GM19035 (cell line): ENCODE measurements around the gene MEIKIN.

Experiments
- ATAC-seq: cut with Tn5 transposase; IDR thresholded peaks from one replicate; pipeline ENCODE4 v1.9.1; 2021; ENCODE audit not compliant: unreplicated experiment

Gene MEIKIN

DNA sequence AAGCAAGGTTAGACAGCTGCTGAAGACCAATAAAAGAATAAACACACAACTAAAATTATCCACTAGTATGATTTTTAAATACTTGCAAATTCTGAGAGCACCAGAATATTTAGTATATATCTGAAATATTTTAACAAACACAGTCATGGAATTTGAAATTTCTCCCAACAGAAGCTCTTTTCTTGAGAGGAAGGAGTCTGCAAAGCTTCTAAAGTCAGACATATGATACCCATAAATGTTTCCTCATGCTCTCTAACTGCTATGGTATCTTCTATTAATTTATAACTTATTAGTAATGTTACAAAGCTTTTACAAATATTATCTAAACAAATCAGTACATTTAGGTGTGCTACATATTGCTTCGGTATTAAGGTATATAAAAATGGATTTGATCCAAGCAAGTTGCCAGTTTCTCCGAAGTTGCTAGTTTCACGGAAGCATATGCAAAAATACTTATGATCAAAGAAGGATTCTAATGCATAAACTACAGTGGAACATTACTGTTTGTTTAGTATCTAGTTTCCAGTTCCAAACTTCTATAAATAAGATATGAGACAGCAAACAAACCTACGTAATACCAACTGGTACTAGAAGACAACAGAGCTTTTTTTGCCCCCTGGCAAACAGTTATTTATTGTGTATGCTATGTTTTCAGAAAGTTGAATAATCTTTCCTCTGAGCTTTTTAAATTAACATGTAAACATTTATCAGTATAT lies 170.7 kb downstream of the MEIKIN start:
- no peak for ATAC-seq

GRCh38 chr5:131773805-131774204 lies 171.7 kb downstream of the MEIKIN start:
- no peak for ATAC-seq

DNA sequence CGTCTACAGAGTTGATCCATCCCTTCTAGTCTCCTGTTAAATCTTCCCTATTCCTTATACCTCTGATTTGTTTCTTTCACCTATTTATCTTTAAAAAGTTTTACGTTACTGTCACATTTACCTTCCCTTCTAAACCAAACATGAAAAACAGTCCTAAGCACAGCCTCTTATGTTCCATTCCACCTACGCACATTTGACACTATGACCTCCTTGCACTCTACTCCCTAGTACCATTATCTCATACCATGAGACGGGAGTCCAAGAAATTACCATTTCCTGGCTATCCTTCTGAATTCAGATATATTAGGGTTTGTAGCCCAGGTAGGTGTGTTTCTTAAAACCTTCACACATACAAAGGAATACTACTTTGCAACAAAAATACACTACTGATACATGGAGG lies 173.8 kb downstream of the MEIKIN start:
- ATAC-seq: no peak

GRCh38 chr5:131769961-131770360 lies 175.5 kb downstream of the MEIKIN start:
- ATAC-seq: no peak

DNA sequence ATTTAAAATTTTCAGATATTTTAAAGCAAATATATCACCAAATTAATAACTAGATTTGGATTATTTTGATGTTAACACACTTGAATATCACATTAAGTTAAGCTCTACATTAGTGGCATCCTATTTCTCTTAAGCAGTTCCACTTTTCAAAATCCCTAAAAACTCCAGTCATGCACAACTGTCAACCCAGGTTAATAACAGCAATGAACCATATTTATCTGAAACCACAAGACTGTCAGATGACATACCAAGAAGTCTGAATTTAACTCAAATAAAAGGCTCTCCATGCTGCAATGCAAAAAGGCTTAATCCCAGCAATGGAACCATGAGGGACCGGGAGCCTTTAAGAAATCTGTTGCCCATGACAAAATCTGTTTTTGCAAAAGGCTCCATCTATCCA lies 176.1 kb downstream of the MEIKIN start:
- ATAC-seq: no peak

DNA sequence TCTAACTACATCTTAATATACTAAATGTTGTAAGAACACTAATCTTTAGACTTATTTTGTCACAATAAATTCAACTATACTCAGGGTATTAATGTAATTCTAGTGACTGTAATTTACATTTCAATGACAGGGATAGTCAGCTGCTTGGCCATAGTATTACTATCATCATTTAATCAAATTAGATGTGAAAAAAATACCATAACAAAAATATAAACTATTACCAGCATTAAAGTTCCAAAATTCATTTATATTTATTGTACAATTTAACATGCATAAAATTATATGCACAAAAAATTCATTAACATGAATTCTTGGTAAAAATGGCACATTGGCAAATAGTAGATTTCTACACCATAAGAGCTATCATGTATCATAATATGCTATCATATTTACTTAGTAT lies 177.6 kb downstream of the MEIKIN start:
- no peak for ATAC-seq

GRCh38 chr5:131766689-131767088 lies 178.8 kb downstream of the MEIKIN start:
- no peak for ATAC-seq

DNA sequence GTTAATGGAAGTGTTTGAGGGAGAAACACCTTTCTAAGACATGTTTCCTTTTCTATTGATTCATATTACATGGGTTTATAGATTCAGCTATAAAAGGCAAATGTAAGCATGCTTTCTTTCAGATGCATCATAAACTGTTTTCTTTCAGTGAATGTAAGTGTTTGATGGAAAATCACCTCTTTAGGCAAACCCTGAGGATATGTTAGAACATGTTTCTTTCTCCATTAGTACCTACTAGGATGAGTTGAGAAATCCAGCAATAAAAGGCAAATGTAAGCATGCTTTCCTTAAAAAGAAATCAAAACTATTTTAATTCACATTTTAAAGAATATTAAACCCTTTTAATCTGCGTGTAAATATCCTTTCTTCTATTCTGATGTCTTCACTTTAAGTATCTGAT lies 180.2 kb downstream of the MEIKIN start:
- ATAC-seq: no peak

- no peak for ATAC-seq
These were observed 181.5 kb downstream of the MEIKIN start for GRCh38 chr5:131763968-131764367.

DNA sequence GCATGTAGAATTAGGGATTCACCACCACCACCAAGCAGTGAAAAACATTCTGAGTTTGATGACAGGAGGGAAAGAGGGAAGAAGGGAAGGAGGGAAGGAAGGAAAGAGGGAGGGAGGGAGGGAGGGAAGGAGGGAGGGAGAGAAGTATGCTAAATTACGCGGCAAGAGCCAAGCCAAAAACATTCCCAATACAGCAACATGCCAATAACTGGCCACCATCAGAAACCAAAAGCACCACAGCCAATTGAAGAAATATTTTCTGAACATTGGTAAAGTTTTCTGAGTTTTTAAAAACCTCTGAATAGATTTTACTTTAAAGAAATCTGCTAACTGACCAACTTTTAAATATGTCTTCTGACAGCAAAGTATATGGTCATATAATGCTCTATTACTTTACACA lies 184.7 kb downstream of the MEIKIN start:
- no peak for ATAC-seq

GRCh38 chr5:131759704-131760103 lies 185.8 kb downstream of the MEIKIN start:
- no peak for ATAC-seq

DNA sequence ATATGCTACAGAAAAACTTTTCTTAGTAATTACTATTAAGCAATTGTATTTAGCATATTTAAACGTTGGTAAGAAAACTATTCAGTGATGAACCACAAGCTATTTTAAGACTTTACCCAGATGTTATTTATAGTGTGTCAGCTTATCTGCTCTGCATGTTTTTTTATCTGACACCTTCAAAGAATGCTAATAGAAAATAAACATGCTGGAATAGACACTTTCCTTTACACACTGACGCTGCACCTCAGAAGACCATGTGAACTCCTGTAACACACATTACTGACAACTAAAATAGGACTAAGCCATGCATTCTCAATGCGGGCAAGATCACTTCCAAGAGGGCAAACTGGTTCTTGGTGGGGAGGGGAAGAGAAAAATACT lies 187.0 kb downstream of the MEIKIN start:
- no peak for ATAC-seq

GRCh38 chr5:131757830-131758519 lies 187.5 kb downstream of the MEIKIN start:
- no peak for ATAC-seq
